Measurements from ENCODE around the gene SEMA6A. TPM values are rescaled to one million over a fixed set of nuclear protein-coding genes. Genes with fewer than 3 reads are reported as not detected.
"Not testable (repeated sequence)": the region's sequence is repeated elsewhere in the genome, so short reads cannot be mapped to it uniquely, and the experiment has no call there.

Gene SEMA6A
- total RNA-seq, 1 donor from 2014 or later: 84.2 TPM

GRCh38 chr5:116546743-116547124 is 27.9 kb downstream of the SEMA6A start:
- TF ChIP-seq, protein P1, sequence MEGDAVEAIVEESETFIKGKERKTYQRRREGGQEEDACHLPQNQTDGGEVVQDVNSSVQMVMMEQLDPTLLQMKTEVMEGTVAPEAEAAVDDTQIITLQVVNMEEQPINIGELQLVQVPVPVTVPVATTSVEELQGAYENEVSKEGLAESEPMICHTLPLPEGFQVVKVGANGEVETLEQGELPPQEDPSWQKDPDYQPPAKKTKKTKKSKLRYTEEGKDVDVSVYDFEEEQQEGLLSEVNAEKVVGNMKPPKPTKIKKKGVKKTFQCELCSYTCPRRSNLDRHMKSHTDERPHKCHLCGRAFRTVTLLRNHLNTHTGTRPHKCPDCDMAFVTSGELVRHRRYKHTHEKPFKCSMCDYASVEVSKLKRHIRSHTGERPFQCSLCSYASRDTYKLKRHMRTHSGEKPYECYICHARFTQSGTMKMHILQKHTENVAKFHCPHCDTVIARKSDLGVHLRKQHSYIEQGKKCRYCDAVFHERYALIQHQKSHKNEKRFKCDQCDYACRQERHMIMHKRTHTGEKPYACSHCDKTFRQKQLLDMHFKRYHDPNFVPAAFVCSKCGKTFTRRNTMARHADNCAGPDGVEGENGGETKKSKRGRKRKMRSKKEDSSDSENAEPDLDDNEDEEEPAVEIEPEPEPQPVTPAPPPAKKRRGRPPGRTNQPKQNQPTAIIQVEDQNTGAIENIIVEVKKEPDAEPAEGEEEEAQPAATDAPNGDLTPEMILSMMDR (conservative IDR thresholded peaks at IDR 0.05): no peak
- peak overlapping the region; percentile 58 for H3K27ac Mint-ChIP-seq
- H3K27me3 Mint-ChIP-seq: no peaks in the 10 kb centered on the region
- peaks cover 30% of the 10 kb centered on the region for H3K36me3 Mint-ChIP-seq
- peaks cover 36% of the 10 kb centered on the region for H3K4me1 Mint-ChIP-seq (ENCODE audit: unreplicated experiment)
- DNase-seq (ENCODE audit: extremely low spot score, unreplicated experiment): no peak
- peaks cover 8% of the 10 kb centered on the region for H3K9me3 Mint-ChIP-seq
- H3K4me3 Mint-ChIP-seq: no peak overlapping the region

DNA sequence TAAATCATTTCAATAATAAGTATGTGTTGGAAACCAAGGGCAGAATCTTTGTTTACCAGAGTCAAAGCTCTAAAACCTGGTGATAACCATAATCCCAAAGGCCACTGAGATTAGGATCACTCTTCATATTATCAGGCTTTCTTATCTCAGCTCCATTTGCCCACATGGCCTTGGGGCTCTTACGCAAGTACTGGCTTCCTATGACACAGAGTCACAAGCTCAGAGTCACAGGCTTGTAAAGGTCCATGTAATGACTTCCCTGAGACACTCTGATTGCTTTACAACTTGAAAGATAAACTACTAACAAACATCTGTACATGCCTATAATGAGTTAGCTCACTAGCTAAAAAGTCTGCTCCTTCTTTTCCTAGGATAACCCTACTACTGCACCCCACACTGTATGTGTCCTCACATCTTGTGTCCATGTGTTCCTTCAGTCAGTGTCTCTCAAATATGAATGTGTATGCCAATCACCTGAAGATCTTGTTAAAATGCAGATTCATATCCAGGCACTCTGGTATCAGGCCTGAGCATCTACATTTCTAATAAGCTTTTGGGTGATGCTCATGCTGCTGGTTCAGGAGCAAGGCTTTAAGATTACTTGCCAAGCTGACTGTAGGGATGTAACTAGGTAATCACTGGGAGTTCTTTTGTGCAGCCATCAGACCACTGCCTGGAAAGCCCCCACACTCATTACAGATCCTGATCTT is 28.4 kb downstream of the SEMA6A start:
- DNase-seq (ENCODE audit: extremely low spot score, unreplicated experiment): no peak
- TF ChIP-seq, protein P1 (conservative IDR thresholded peaks at IDR 0.05): no peak
- Mint-ChIP-seq H3K4me3 (peak overlapping the region; percentile 45), H3K9me3 (peaks cover 8% of the 10 kb centered on the region), H3K36me3 (peaks cover 30% of the 10 kb centered on the region), H3K27ac (peak overlapping the region; percentile 58), H3K4me1 (ENCODE audit: unreplicated experiment) (peaks cover 31% of the 10 kb centered on the region), H3K27me3 (no peaks in the 10 kb centered on the region)

- peaks cover 29% of the 10 kb centered on the region for H3K36me3 Mint-ChIP-seq
- H3K27ac Mint-ChIP-seq; H3K4me3 Mint-ChIP-seq; H3K27me3 Mint-ChIP-seq; H3K9me3 Mint-ChIP-seq; DNase-seq (ENCODE audit: extremely low spot score, unreplicated experiment): not testable (repeated sequence)
- peaks cover 25% of the 10 kb centered on the region for H3K4me1 Mint-ChIP-seq (ENCODE audit: unreplicated experiment)
Measured at GRCh38 chr5:116545465-116545864, 29.2 kb downstream of the SEMA6A start.

- H3K4me3 Mint-ChIP-seq: no peak overlapping the region
- H3K9me3 Mint-ChIP-seq: peaks cover 8% of the 10 kb centered on the region
- H3K27me3 Mint-ChIP-seq: no peaks in the 10 kb centered on the region
- peak overlapping the region; percentile 85 for H3K27ac Mint-ChIP-seq
- no peak for DNase-seq (ENCODE audit: extremely low spot score, unreplicated experiment)
- H3K4me1 Mint-ChIP-seq (ENCODE audit: unreplicated experiment): peaks cover 25% of the 10 kb centered on the region
- peaks cover 29% of the 10 kb centered on the region for H3K36me3 Mint-ChIP-seq
- TF ChIP-seq, protein P1 (conservative IDR thresholded peaks at IDR 0.05): no peak
Measured at GRCh38 chr5:116544531-116545241, 29.9 kb downstream of the SEMA6A start.

DNA sequence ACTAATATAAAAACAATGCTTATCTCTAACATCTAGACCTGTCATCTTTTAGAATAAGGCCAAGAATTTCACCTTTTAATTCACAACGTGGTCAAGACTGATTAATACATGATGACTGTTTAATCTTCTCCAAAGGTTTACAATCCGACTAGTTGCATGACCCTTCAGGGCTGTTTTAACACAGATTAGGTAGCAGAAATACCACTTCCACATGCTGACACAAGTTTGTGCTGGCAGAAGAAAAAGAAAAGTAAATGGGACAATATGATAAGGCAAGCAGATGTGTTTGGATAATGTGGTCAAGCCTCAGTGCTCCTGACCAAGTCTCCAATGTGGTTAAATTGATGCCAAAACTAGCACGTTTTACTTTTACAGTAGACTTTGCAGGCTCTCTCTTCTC is 31.1 kb downstream of the SEMA6A start:
- H3K9me3 Mint-ChIP-seq: peaks cover 8% of the 10 kb centered on the region
- no peaks in the 10 kb centered on the region for H3K27me3 Mint-ChIP-seq
- H3K4me1 Mint-ChIP-seq (ENCODE audit: unreplicated experiment): peaks cover 25% of the 10 kb centered on the region
- H3K27ac Mint-ChIP-seq: no peak overlapping the region
- no peak for DNase-seq (ENCODE audit: extremely low spot score, unreplicated experiment)
- peaks cover 29% of the 10 kb centered on the region for H3K36me3 Mint-ChIP-seq
- no peak overlapping the region for H3K4me3 Mint-ChIP-seq
- TF ChIP-seq, protein P1 (conservative IDR thresholded peaks at IDR 0.05): no peak

DNA sequence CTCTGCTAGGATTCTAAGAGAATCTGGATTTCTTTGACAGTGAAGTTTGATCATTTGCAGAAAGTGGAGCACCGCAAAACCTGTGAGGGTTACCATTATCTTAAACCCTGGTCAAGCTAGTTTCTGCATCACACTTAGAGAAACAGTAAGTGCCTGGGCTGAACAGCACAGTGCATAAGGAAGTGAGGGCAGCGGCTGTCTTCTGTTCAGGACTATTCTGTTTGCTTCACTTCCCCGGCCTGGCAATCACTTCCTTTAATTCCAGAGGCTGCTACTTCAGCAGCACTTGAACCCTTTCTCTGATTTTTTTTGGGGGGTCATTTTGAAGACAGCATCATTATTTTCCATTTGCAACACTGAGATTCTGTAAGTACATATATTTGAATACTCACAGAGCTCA is 32.0 kb downstream of the SEMA6A start:
- Mint-ChIP-seq H3K27ac (no peak overlapping the region), H3K36me3 (peaks cover 22% of the 10 kb centered on the region), H3K4me1 (ENCODE audit: unreplicated experiment) (peaks cover 21% of the 10 kb centered on the region), H3K4me3 (no peak overlapping the region), H3K9me3 (peaks cover 8% of the 10 kb centered on the region), H3K27me3 (no peaks in the 10 kb centered on the region)
- DNase-seq (ENCODE audit: extremely low spot score, unreplicated experiment): no peak
- TF ChIP-seq, protein P1 (conservative IDR thresholded peaks at IDR 0.05): no peak

Data from type B pancreatic cell (in vitro differentiated cells).